GM19043 (cell line): ENCODE data around the gene AFF1.
A peak's percentile ranks its signal among the peaks of the same experiment; 100 is the strongest.
"Not testable (repeated sequence)": the region's sequence is repeated elsewhere in the genome, so short reads cannot be mapped to it uniquely, and the experiment has no call there.

Source experiments
- ATAC-seq: cut with Tn5 transposase; IDR thresholded peaks from one replicate; pipeline ENCODE4 v1.9.1; 2021; ENCODE audit warnings: low read depth; ENCODE audit not compliant: unreplicated experiment

Gene AFF1

GRCh38 chr4:87007528-87008446 lies 73.0 kb downstream of the AFF1 start:
- ATAC-seq = no peak

- ATAC-seq = no peak
These were observed 74.4 kb downstream of the AFF1 start for GRCh38 chr4:87009095-87009648.

- no peak for ATAC-seq
These were observed 75.4 kb downstream of the AFF1 start for GRCh38 chr4:87010192-87010591.

- ATAC-seq = no peak
These were observed 76.7 kb downstream of the AFF1 start for GRCh38 chr4:87011340-87012034.

GRCh38 chr4:87012265-87012953 lies 77.6 kb downstream of the AFF1 start:
- peak; percentile 85 for ATAC-seq

GRCh38 chr4:87012954-87013308 lies 78.1 kb downstream of the AFF1 start:
- ATAC-seq = not testable (repeated sequence)

GRCh38 chr4:87014284-87014782 lies 79.5 kb downstream of the AFF1 start:
- ATAC-seq = no peak

GRCh38 chr4:87015416-87015815 lies 80.6 kb downstream of the AFF1 start:
- no peak for ATAC-seq

- ATAC-seq = no peak
These were observed 83.0 kb downstream of the AFF1 start for GRCh38 chr4:87017580-87018342.

GRCh38 chr4:87018753-87019152 lies 83.9 kb downstream of the AFF1 start:
- no peak for ATAC-seq

- ATAC-seq = no peak
These were observed 84.5 kb downstream of the AFF1 start for GRCh38 chr4:87019246-87019791.

GRCh38 chr4:87019898-87020297 lies 85.1 kb downstream of the AFF1 start:
- no peak for ATAC-seq

- ATAC-seq = no peak
These were observed 89.4 kb downstream of the AFF1 start for GRCh38 chr4:87024201-87024600.

- no peak for ATAC-seq
These were observed 90.3 kb downstream of the AFF1 start for GRCh38 chr4:87025023-87025613.

GRCh38 chr4:87025614-87026041 lies 90.8 kb downstream of the AFF1 start:
- peak; percentile 74 for ATAC-seq

GRCh38 chr4:87026800-87027495 lies 92.1 kb downstream of the AFF1 start:
- peak; percentile 76 for ATAC-seq

- ATAC-seq = no peak
These were observed 94.5 kb downstream of the AFF1 start for GRCh38 chr4:87029356-87029755.

- no peak for ATAC-seq
These were observed 95.3 kb downstream of the AFF1 start for GRCh38 chr4:87030124-87030523.
